ENCODE data around the gene MYL4. TPM values are rescaled to one million over a fixed set of nuclear protein-coding genes. Genes with fewer than 3 reads are reported as not detected.

Gene MYL4
- polyA plus RNA-seq, 1 of the 3 experiments (the other 2 are of a cell fraction): not detected

- no peaks in the 10 kb centered on the region for H3K9me2 ChIP-seq
- no peaks in the 10 kb centered on the region for H3K27me3 ChIP-seq (ENCODE audit: insufficient read depth)
- H3K9ac ChIP-seq: no peak overlapping the region
- CTCF ChIA-PET: interaction anchor here (1.0 to 8.3 kb wide), 8 partner anchors 7 to 75 kb away, joined by 3 to 84 read pairs (median 8); no protein-coding TSS in a partner anchor
- no peak overlapping the region for H3K27ac ChIP-seq (ENCODE audit: low read depth in 2 of 2, low read length in 1 of 2)
- H3K79me2 ChIP-seq (ENCODE audit: insufficient read depth): peaks cover 6% of the 10 kb centered on the region; the same call in 1 of the 2 replicates
- DNase-seq: no peak
- no peaks in the 10 kb centered on the region for H4K20me1 ChIP-seq (ENCODE audit: insufficient read depth)
- POLR2A ChIA-PET: no interaction called here
- no peak overlapping the region for H3K4me3 ChIP-seq (ENCODE audit: low read depth in 2 of 2, low read length in 1 of 2)
- no peaks in the 10 kb centered on the region for H3K9me3 ChIP-seq
- no peaks in the 10 kb centered on the region for H3K36me3 ChIP-seq (replicated peaks in 1 of 2; ENCODE audit: control insufficient read depth in 1 of 2, insufficient read depth in 2 of 2, low read length in 1 of 2)
- no peak overlapping the region for H3K4me2 ChIP-seq
- H2AFZ ChIP-seq (ENCODE audit: low read depth): no peak overlapping the region
- H3F3A ChIP-seq (replicated peaks; ENCODE audit: insufficient read depth): no peaks in the 10 kb centered on the region
- 90% methylated on average over 1 of the region's 1 CpG for WGBS (ENCODE audit: low lambda C conversion rate)
- peaks cover 0 to 6% of the 10 kb centered on the region in 2 experiments; a peak in 1 of 4 replicates for H3K4me1 ChIP-seq (ENCODE audit: control insufficient read depth in 1 of 2, insufficient read depth in 2 of 2, low read depth in 1 of 2, low read length in 1 of 2)
- no peak for TF ChIP-seq MEF2A (IDR thresholded peaks at IDR 0.05; ENCODE audit: borderline replicate concordance, low read depth)
- TF ChIP-seq MXI1 (IDR thresholded peaks at IDR 0.05; ENCODE audit: low read depth, low read length): no peak
- TF ChIP-seq RXRA (IDR thresholded peaks at IDR 0.05; ENCODE audit: borderline replicate concordance, low read depth): no peak
- no peak for TF ChIP-seq FOSL2 (IDR thresholded peaks at IDR 0.05; ENCODE audit: borderline replicate concordance, low read depth)
- TF ChIP-seq TAF1 (IDR thresholded peaks at IDR 0.05; ENCODE audit: borderline replicate concordance, low read depth, low read length): no peak
- TF ChIP-seq PBX3 (IDR thresholded peaks at IDR 0.05): no peak
- no peak for TF ChIP-seq RFX5 (IDR thresholded peaks at IDR 0.05; ENCODE audit: low read length)
Measured at GRCh38 chr17:47251421-47251940, 42.3 kb downstream of the MYL4 start.

GRCh38 chr17:47252209-47252608, 43.1 kb downstream of the MYL4 start:
- Histone ChIP-seq H3K9ac (no peak overlapping the region), H3K4me1 (ENCODE audit: control insufficient read depth in 1 of 2, insufficient read depth in 2 of 2, low read depth in 1 of 2, low read length in 1 of 2) (peaks cover 0 to 6% of the 10 kb centered on the region in 2 experiments; a peak in 1 of 4 replicates), H3K9me3 (no peaks in the 10 kb centered on the region), H3K36me3 (replicated peaks in 1 of 2; ENCODE audit: control insufficient read depth in 1 of 2, insufficient read depth in 2 of 2, low read length in 1 of 2) (no peaks in the 10 kb centered on the region), H3K27ac (ENCODE audit: low read depth in 2 of 2, low read length in 1 of 2) (no peak overlapping the region), H3K27me3 (ENCODE audit: insufficient read depth) (no peaks in the 10 kb centered on the region), H3K9me2 (no peaks in the 10 kb centered on the region), H4K20me1 (ENCODE audit: insufficient read depth) (no peaks in the 10 kb centered on the region), H3F3A (replicated peaks; ENCODE audit: insufficient read depth) (no peaks in the 10 kb centered on the region), H3K4me3 (ENCODE audit: low read depth in 2 of 2, low read length in 1 of 2) (no peak overlapping the region), H2AFZ (ENCODE audit: low read depth) (no peak overlapping the region), H3K4me2 (no peak overlapping the region), H3K79me2 (ENCODE audit: insufficient read depth) (peaks cover 6% of the 10 kb centered on the region; the same call in 1 of the 2 replicates)
- WGBS (ENCODE audit: low lambda C conversion rate): 96% methylated on average over 1 of the region's 1 CpG
- ChIA-PET POLR2A (no interaction called here), CTCF (interaction anchor here (0.6 to 8.3 kb wide), 11 partner anchors 8 to 364 kb away, joined by 3 to 84 read pairs (median 3); no protein-coding TSS in a partner anchor)
- TF ChIP-seq SMC3 (IDR thresholded peaks at IDR 0.05; ENCODE audit: low read depth, low read length) (no peak), RAD21 (IDR thresholded peaks at IDR 0.05; ENCODE audit: low read length) (no peak)
- no peak for DNase-seq
